Colonic mucosa (tissue), 4 donors: Measurements from ENCODE around the gene PITPNM2. TPM values are rescaled to one million over a fixed set of nuclear protein-coding genes. Genes with fewer than 3 reads are reported as not detected.

Experiments
- DNase-seq: peaks from one replicate; pipeline ENCODE4 v3.0.0-alpha.2; 2020
- H3K27ac ChIP-seq: fragments of 200-600 bp; one replicate; pipeline ENCODE4 v1.8.0; 2021
- H3K27me3 ChIP-seq: fragments of 200-600 bp; one replicate; pipeline ENCODE4 v1.8.0; 2021
- H3K36me3 ChIP-seq: fragments of 200-600 bp; one replicate; pipeline ENCODE4 v1.8.0; 2021
- H3K4me1 ChIP-seq: fragments of 200-600 bp; one replicate; pipeline ENCODE4 v1.8.0; 2021; ENCODE audit warnings: mild to moderate bottlenecking
- H3K4me3 ChIP-seq: fragments of 200-600 bp; one replicate; pipeline ENCODE4 v1.8.0; 2021
- H3K9ac ChIP-seq, 2 donors: one replicate each; pipeline ENCODE4 v1.7.0; 2013; ENCODE audit warnings: control low read depth in 2 of 2, low read depth in 2 of 2, low read length in 2 of 2
- H3K9me3 ChIP-seq: fragments of 200-600 bp; one replicate; pipeline ENCODE4 v1.8.0; 2021
- CTCF ChIP-seq: fragments of 200-600 bp; IDR thresholded peaks from one replicate; pipeline ENCODE4 v1.8.0; 2022; ENCODE audit warnings: antibody characterized with exemption, mild to moderate bottlenecking
- intact Hi-C: fragments of 100-400 bp; cut with DNase I; formaldehyde crosslinking; loops from one replicate; pipeline ENCODE4 v1.14.1; 2022
- total RNA-seq, 2 donors: library from RNA; stranded (reverse); fragmentation: NEBNext Ultra II Directional in 1 of 2; extraction: Animal tissue kit (Norgen Biotek cat#: 25700) in 1 of 2; gene quantifications; one replicate each; pipeline ENCODE4 v1.2.1, GENCODE V29; 2021
- donor health status: healthy.
- donor health status: DM: no; HTN: no; CAD: no.
- donor health status: DM: no; HTN: no; CAD: no.

PITPNM2 gene
- total RNA-seq, 2 donors from 2014 or later = 9.3 to 17.4 TPM

GRCh38 chr12:123140676-123141614 lies 9.9 kb downstream of the PITPNM2 start:
- no peaks in the 10 kb centered on the region for H3K27me3 ChIP-seq
- no peak for TF ChIP-seq CTCF
- H3K4me3 ChIP-seq = no peak overlapping the region
- no peaks in the 10 kb centered on the region for H3K9me3 ChIP-seq
- H3K9ac ChIP-seq = peak overlapping the region; percentile 67 to 82
- intact Hi-C loops = loop anchor here (10.0 kb wide), 1 partner anchor 166 kb away; the partner anchor contains the start of gene OGFOD2
- DNase-seq = no peak
- peak overlapping the region; percentile 94 for H3K27ac ChIP-seq
- no peaks in the 10 kb centered on the region for H3K36me3 ChIP-seq
- peaks cover 21% of the 10 kb centered on the region for H3K4me1 ChIP-seq

- intact Hi-C loops = loop anchor here (10.0 kb wide), 1 partner anchor 165 kb away; the partner anchor contains the start of gene OGFOD2
- Histone ChIP-seq H3K4me1 (peaks cover 21% of the 10 kb centered on the region), H3K9ac (peak overlapping the region in 1 of 2 donors; percentile 82), H3K9me3 (no peaks in the 10 kb centered on the region), H3K27me3 (no peaks in the 10 kb centered on the region), H3K27ac (peak overlapping the region; percentile 94), H3K4me3 (no peak overlapping the region), H3K36me3 (no peaks in the 10 kb centered on the region)
- peak; percentile 75 for DNase-seq
- no peak for TF ChIP-seq CTCF
Observed at GRCh38 chr12:123139926-123140675, 10.8 kb downstream of the PITPNM2 start.

GRCh38 chr12:123135688-123136087 lies 15.2 kb downstream of the PITPNM2 start:
- no peak overlapping the region for H3K27ac ChIP-seq
- no peak for TF ChIP-seq CTCF
- H3K9me3 ChIP-seq = no peaks in the 10 kb centered on the region
- H3K4me3 ChIP-seq = no peak overlapping the region
- no peaks in the 10 kb centered on the region for H3K36me3 ChIP-seq
- no peaks in the 10 kb centered on the region for H3K27me3 ChIP-seq
- H3K9ac ChIP-seq = no peak overlapping the region
- H3K4me1 ChIP-seq = peaks cover 18% of the 10 kb centered on the region
- intact Hi-C loops = no loop called here
- no peak for DNase-seq

GRCh38 chr12:123134826-123135225 lies 16.1 kb downstream of the PITPNM2 start:
- DNase-seq = no peak
- no peak overlapping the region for H3K27ac ChIP-seq
- H3K4me1 ChIP-seq = peaks cover 18% of the 10 kb centered on the region
- intact Hi-C loops = no loop called here
- H3K36me3 ChIP-seq = no peaks in the 10 kb centered on the region
- no peaks in the 10 kb centered on the region for H3K9me3 ChIP-seq
- no peak for TF ChIP-seq CTCF
- H3K27me3 ChIP-seq = no peaks in the 10 kb centered on the region
- H3K9ac ChIP-seq = no peak overlapping the region
- H3K4me3 ChIP-seq = no peak overlapping the region

GRCh38 chr12:123134271-123134671 lies 16.6 kb downstream of the PITPNM2 start:
- H3K9me3 ChIP-seq = no peaks in the 10 kb centered on the region
- no peaks in the 10 kb centered on the region for H3K27me3 ChIP-seq
- H3K9ac ChIP-seq = no peak overlapping the region
- H3K27ac ChIP-seq = no peak overlapping the region
- peaks cover 18% of the 10 kb centered on the region for H3K4me1 ChIP-seq
- intact Hi-C loops = no loop called here
- no peak overlapping the region for H3K4me3 ChIP-seq
- no peak for TF ChIP-seq CTCF
- no peak for DNase-seq
- no peaks in the 10 kb centered on the region for H3K36me3 ChIP-seq
